H1 (cell line): Measurements from ENCODE around the gene TBC1D20. TPM values are rescaled to one million over a fixed set of nuclear protein-coding genes. Genes with fewer than 3 reads are reported as not detected.

ENCODE experiments used
- CTCF ChIA-PET: fragments of 300-600 bp; sonication (Branson Sonifier 250); formaldehyde crosslinking; loops from one replicate; lab custom pipeline; 2021; ENCODE audit not compliant: partially characterized antibody; lab: Charles Lee
- POLR2A ChIA-PET: fragments of 300-600 bp; sonication (Branson Sonifier 250); formaldehyde crosslinking; loops from one replicate; lab custom pipeline; 2021; ENCODE audit warnings: inconsistent platforms; ENCODE audit not compliant: partially characterized antibody; lab: Charles Lee
- DNase-seq, 2 experiments: peaks; one replicate each; pipeline versions ENCODE4 v3.0.0 to v3.0.0-alpha.2; 2010 to 2022; ENCODE audit warnings: low spot score in 2 of 2, low read depth in 1 of 2, mixed read lengths in 1 of 2
- FAIRE-seq: peaks from 2 replicates; lab custom pipeline; 2011; peaks lifted over from hg19 to GRCh38; lab: Jason Lieb, UNC
- H2AFZ ChIP-seq: 2 replicates; pipeline ENCODE4 v1.8.1; 2012; ENCODE audit warnings: low read length, inconsistent platforms
- H2AK5ac ChIP-seq: 2 replicates; pipeline ENCODE4 v1.6.1; 2013; ENCODE audit warnings: low read depth, low read length
- H2BK120ac ChIP-seq: replicated peaks from 2 replicates; pipeline ENCODE3; 2013; ENCODE audit warnings: low read depth, low read length, inconsistent platforms
- H2BK12ac ChIP-seq: 2 replicates; pipeline ENCODE4 v1.6.1; 2013; ENCODE audit warnings: low read depth, low read length
- H2BK15ac ChIP-seq: 2 replicates; pipeline ENCODE4 v1.6.1; 2013; ENCODE audit warnings: low read length
- H2BK20ac ChIP-seq: 2 replicates; pipeline ENCODE4 v1.6.1; 2013; ENCODE audit warnings: low read length
- H2BK5ac ChIP-seq: 2 replicates; pipeline ENCODE4 v1.6.1; 2013; ENCODE audit warnings: low read depth, low read length
- H3K14ac ChIP-seq: 2 replicates; pipeline ENCODE4 v1.6.1; 2013; ENCODE audit warnings: inconsistent platforms; ENCODE audit not compliant: insufficient read length
- H3K18ac ChIP-seq: 2 replicates; pipeline ENCODE4 v1.6.1; 2013; ENCODE audit warnings: low read length; ENCODE audit errors: extremely low read depth
- H3K23ac ChIP-seq: 2 replicates; pipeline ENCODE4 v1.6.1; 2013; ENCODE audit warnings: inconsistent platforms; ENCODE audit not compliant: insufficient read length
- H3K23me2 ChIP-seq: 2 replicates; pipeline ENCODE4 v1.6.1; 2013; ENCODE audit warnings: low read depth, low read length
- H3K27ac ChIP-seq: 2 replicates; pipeline ENCODE4 v1.6.1; 2011; ENCODE audit warnings: low read depth, low read length, inconsistent platforms
- H3K27me3 ChIP-seq, 4 experiments: replicated peaks in 1 of 4; 1 replicate in 1 of 4; 2 replicates in 3 of 4; pipeline versions ENCODE4 v1.6.1 to v1.8.1; 2011 to 2013; ENCODE audit warnings: low read length in 3 of 4, mild to moderate bottlenecking in 3 of 4, inconsistent platforms in 2 of 4, mixed read lengths in 2 of 4, moderate library complexity in 1 of 4; ENCODE audit not compliant: control insufficient read depth in 3 of 4, insufficient read depth in 3 of 4; ENCODE audit errors: extremely low read depth in 1 of 4
- H3K36me3 ChIP-seq, 4 experiments: 2 replicates each; pipeline versions ENCODE4 v1.6.1 to v1.8.1; 2011 to 2013; ENCODE audit warnings: mild to moderate bottlenecking in 4 of 4, low read length in 3 of 4, moderate library complexity in 2 of 4, control low read depth in 1 of 4, inconsistent platforms in 1 of 4; ENCODE audit not compliant: insufficient read depth in 4 of 4, control insufficient read depth in 2 of 4
- H3K4ac ChIP-seq: replicated peaks from 2 replicates; pipeline ENCODE3; 2013; ENCODE audit warnings: low read length, low read depth, mixed read lengths, inconsistent platforms; ENCODE audit not compliant: insufficient read length
- H3K4me1 ChIP-seq, 4 experiments: replicated peaks in 1 of 4; 1 replicate in 1 of 4; 2 replicates in 3 of 4; pipeline versions ENCODE4 v1.6.1 to v1.8.1; 2011 to 2013; ENCODE audit warnings: low read length in 3 of 4, inconsistent platforms in 2 of 4, mixed read lengths in 1 of 4; ENCODE audit not compliant: insufficient read depth in 4 of 4, control insufficient read depth in 3 of 4
- H3K4me2 ChIP-seq, 2 experiments: 2 replicates each; pipeline versions ENCODE4 v1.6.1 to v1.8.1; 2011 to 2013; ENCODE audit warnings: low read depth in 2 of 2, low read length in 2 of 2, control low read depth in 1 of 2, inconsistent platforms in 1 of 2, mild to moderate bottlenecking in 1 of 2; ENCODE audit not compliant: insufficient read depth in 1 of 2
- H3K4me3 ChIP-seq, 4 experiments: fragments of 200-600, 300-600 bp in 1 of 4; sonication (generic), shearing (Covaris generic), sonication (Bioruptor Twin) in 1 of 4; 2 replicates each; pipeline versions ENCODE4 v1.5.1 to v1.8.1; 2011 to 2016; ENCODE audit warnings: low read length in 4 of 4, low read depth in 3 of 4, control low read depth in 2 of 4, inconsistent platforms in 2 of 4, mild to moderate bottlenecking in 2 of 4, mixed read lengths in 1 of 4, moderate library complexity in 1 of 4; ENCODE audit not compliant: insufficient read depth in 2 of 4; ENCODE audit errors: extremely low read depth in 1 of 4
- H3K56ac ChIP-seq: replicated peaks from 2 replicates; pipeline ENCODE3; 2013; ENCODE audit warnings: low read depth, mild to moderate bottlenecking, mixed read lengths, low read length, inconsistent platforms; ENCODE audit not compliant: insufficient read length
- H3K79me1 ChIP-seq: 2 replicates; pipeline ENCODE4 v1.6.1; 2013; ENCODE audit warnings: low read depth, low read length, control low read depth
- H3K79me2 ChIP-seq, 2 experiments: 2 replicates each; pipeline versions ENCODE4 v1.6.1 to v1.8.1; 2012 to 2013; ENCODE audit warnings: low read length in 2 of 2, mild to moderate bottlenecking in 2 of 2, inconsistent platforms in 1 of 2; ENCODE audit not compliant: insufficient read depth in 2 of 2, control insufficient read depth in 1 of 2
- H3K9ac ChIP-seq, 4 experiments: replicated peaks in 1 of 4; 1 replicate in 1 of 4; 2 replicates in 3 of 4; pipeline versions ENCODE4 v1.6.1 to v1.8.1; 2011 to 2013; ENCODE audit warnings: low read depth in 3 of 4, low read length in 3 of 4, control low read depth in 2 of 4, mild to moderate bottlenecking in 2 of 4, moderate library complexity in 2 of 4, inconsistent platforms in 1 of 4; ENCODE audit errors: extremely low read depth in 1 of 4
- H3K9me3 ChIP-seq, 2 experiments: 2 replicates each; pipeline versions ENCODE4 v1.6.1 to v1.8.1; 2012 to 2013; ENCODE audit warnings: mild to moderate bottlenecking in 2 of 2, moderate library complexity in 2 of 2, control low read depth in 1 of 2, inconsistent platforms in 1 of 2, low read depth in 1 of 2, low read length in 1 of 2, mixed read lengths in 1 of 2; ENCODE audit not compliant: insufficient read depth in 2 of 2
- H4K20me1 ChIP-seq, 2 experiments: replicated peaks in 1 of 2; 2 replicates each; pipeline versions ENCODE3 to v1.8.1; 2011 to 2013; ENCODE audit warnings: inconsistent platforms in 2 of 2, low read length in 2 of 2, mild to moderate bottlenecking in 1 of 2; ENCODE audit not compliant: insufficient read depth in 2 of 2, control insufficient read depth in 1 of 2
- H4K5ac ChIP-seq: 2 replicates; pipeline ENCODE4 v1.6.1; 2013; ENCODE audit warnings: low read length, low read depth, mixed read lengths, inconsistent platforms; ENCODE audit not compliant: insufficient read length
- H4K8ac ChIP-seq: 2 replicates; pipeline ENCODE4 v1.8.0; 2013; ENCODE audit warnings: mild to moderate bottlenecking, moderate library complexity, low read length, inconsistent platforms; ENCODE audit not compliant: insufficient read depth; ENCODE audit errors: extremely low read depth
- H4K91ac ChIP-seq: replicated peaks from 2 replicates; pipeline ENCODE3; 2013; ENCODE audit warnings: low read length, mixed read lengths, inconsistent platforms; ENCODE audit not compliant: insufficient read length
- BCL11A ChIP-seq, 2 experiments: IDR thresholded peaks; one replicate each; pipeline ENCODE4 v1.6.1; 2011; ENCODE audit warnings: low read depth in 2 of 2, low read length in 2 of 2, mild to moderate bottlenecking in 2 of 2
- CHD2 ChIP-seq: IDR thresholded peaks from 2 replicates; pipeline ENCODE4 v1.6.1; 2012; ENCODE audit warnings: low read length, improper control_type of control experiment
- CREB1 ChIP-seq: IDR thresholded peaks from 2 replicates; pipeline ENCODE4 v1.6.1; 2012; ENCODE audit warnings: inconsistent platforms
- CTBP2 ChIP-seq: IDR thresholded peaks from 2 replicates; pipeline ENCODE4 v1.7.0; 2011; ENCODE audit warnings: borderline replicate concordance, mild to moderate bottlenecking, moderate library complexity, mixed read lengths, low read length; ENCODE audit not compliant: insufficient read depth, insufficient read length
- EGR1 ChIP-seq: IDR thresholded peaks from 2 replicates; pipeline ENCODE4 v1.6.1; 2011; ENCODE audit warnings: low read depth, low read length, borderline replicate concordance
- EP300 ChIP-seq, 2 experiments: IDR thresholded peaks; 1 replicate in 1 of 2; 2 replicates in 1 of 2; pipeline ENCODE4 v1.6.1; 2011 to 2012; ENCODE audit warnings: low read depth in 2 of 2, low read length in 2 of 2, mild to moderate bottlenecking in 2 of 2, borderline replicate concordance in 1 of 2, inconsistent platforms in 1 of 2, moderate library complexity in 1 of 2
- JUND ChIP-seq: IDR thresholded peaks from 2 replicates; pipeline ENCODE4 v1.6.1; 2011; ENCODE audit warnings: mild to moderate bottlenecking, improper control_type of control experiment, low read length
- RFX5 ChIP-seq: IDR thresholded peaks from 2 replicates; pipeline ENCODE4 v1.6.1; 2011; ENCODE audit warnings: low read depth, low read length, improper control_type of control experiment, borderline replicate concordance
- SIN3A ChIP-seq, 2 experiments: IDR thresholded peaks in 1 of 2; conservative IDR thresholded peaks in 1 of 2; 2 replicates each; pipeline ENCODE4 v1.6.1; 2011 to 2012; ENCODE audit warnings: low read length in 2 of 2, improper control_type of control experiment in 1 of 2, low read depth in 1 of 2, mild to moderate bottlenecking in 1 of 2
- TCF12 ChIP-seq: IDR thresholded peaks from 2 replicates; pipeline ENCODE4 v1.6.1; 2011; ENCODE audit warnings: low read depth, mild to moderate bottlenecking, low read length
- YY1 ChIP-seq: IDR thresholded peaks from 2 replicates; pipeline ENCODE4 v1.6.1; 2011; ENCODE audit warnings: low read depth, mild to moderate bottlenecking, low read length
- WGBS, 2 experiments: shearing (Covaris generic) in 1 of 2; methylation state at CpG; one replicate each; pipeline versions ENCODE4 v1.1.6 to v1.1.7; 2013 to 2015; ENCODE audit warnings: low lambda C conversion rate in 2 of 2, mixed read lengths in 2 of 2, inconsistent platforms in 1 of 2, low coverage in 1 of 2, missing lambda C conversion rate in 1 of 2; ENCODE audit not compliant: insufficient replicate concordance in 2 of 2, insufficient coverage in 1 of 2, insufficient read length in 1 of 2; ENCODE audit errors: extremely low coverage in 1 of 2, missing lambda C conversion rate in 1 of 2; 5-methylcytosine and 5-hydroxymethylcytosine counted together
- polyA plus RNA-seq, 7 experiments: library from polyadenylated mRNA; depleted of rRNA in 3 of 7; stranded (reverse) in 5 of 7; unstranded in 2 of 7; fragments of >200 nt in 5 of 7; fragments of 200-250 nt in 2 of 7; gene quantifications; 1 replicate in 5 of 7; 2 replicates in 1 of 7; 4 replicates in 1 of 7; pipeline versions ENCODE4 v1.2.1 to v1.2.3, GENCODE V29; 2011 to 2013; ENCODE audit warnings: missing spikeins in 2 of 7, mixed read lengths in 2 of 7
- total RNA-seq: library from RNA; stranded (reverse); fragmentation: NEBNext Ultra II Directional; extraction: Animal tissue kit (Norgen Biotek cat#: 25700); gene quantifications from 2 replicates; pipeline ENCODE4 v1.2.1, GENCODE V29; 2021
- TF ChIP-seq, protein P1 (sequence below): IDR thresholded peaks from 2 replicates; pipeline ENCODE4 v1.6.1; 2012; ENCODE audit warnings: low read length, inconsistent platforms

TBC1D20 gene
- total and polyA plus RNA-seq, 2 of the 8 experiments (the other 6 are each of a cell fraction or from before 2014, with no cell fraction given), result 14.5 to 17.1 TPM

DNA sequence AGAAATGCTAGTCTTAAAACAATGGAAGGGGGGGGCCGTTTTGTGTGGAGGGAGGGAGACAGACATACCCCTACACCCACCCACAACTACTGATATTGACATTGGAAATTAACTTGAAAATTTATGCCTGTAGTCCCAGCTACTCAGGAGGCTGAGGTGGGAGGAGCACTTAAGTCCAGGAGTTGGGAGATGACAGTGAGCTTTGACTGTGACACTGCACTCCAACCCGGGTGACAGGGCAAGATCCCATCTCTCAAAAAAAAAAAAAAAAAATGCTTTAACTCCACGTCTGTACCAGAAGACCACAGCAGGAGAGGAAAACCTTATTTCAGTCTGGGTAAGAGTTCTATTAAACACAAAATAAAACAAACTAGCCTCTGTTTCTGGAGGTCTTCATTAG lies 2.2 kb downstream of the TBC1D20 start:
- Histone ChIP-seq H2AK5ac (no peak overlapping the region), H3K36me3 (no peaks in the 10 kb centered on the region), H3K14ac (no peak overlapping the region), H3K79me2 (peaks cover 4 to 47% of the 10 kb centered on the region in 2 experiments), H3K4me3 (no peak overlapping the region), H2BK5ac (no peak overlapping the region), H2AFZ (no peak overlapping the region), H2BK15ac (no peak overlapping the region), H4K91ac (no peak overlapping the region), H3K27ac (no peak overlapping the region), H3K9me3 (no peaks in the 10 kb centered on the region), H4K20me1 (peaks cover 2 to 14% of the 10 kb centered on the region in 2 experiments), H3K56ac (no peak overlapping the region), H3K18ac (no peak overlapping the region), H2BK20ac (no peak overlapping the region), H4K8ac (no peak overlapping the region), H2BK12ac (no peak overlapping the region), H3K4me2 (peak overlapping the region in 1 of 2 experiments; percentile 82; a peak in 1 of 4 replicates), H3K23me2 (peaks cover 6% of the 10 kb centered on the region; the same call in 1 of the 2 replicates), H3K4me1 (peaks cover 0 to 4% (median 1%) of the 10 kb centered on the region in 4 experiments; a peak in 3 of 7 replicates), H3K23ac (no peak overlapping the region), H2BK120ac (no peak overlapping the region), H4K5ac (no peak overlapping the region), H3K79me1 (peaks cover 9% of the 10 kb centered on the region; the same call in 1 of the 2 replicates), H3K4ac (no peak overlapping the region), H3K9ac (no peak overlapping the region), H3K27me3 (peaks cover 0 to 9% (median 7%) of the 10 kb centered on the region in 4 experiments; a peak in 3 of 7 replicates)
- no peak for FAIRE-seq
- ChIA-PET POLR2A (interaction anchor here (0.6 to 5.1 kb wide), 2 partner anchors 13 to 80 kb away, joined by 3 to 26 read pairs; partner anchors contain the start of gene TRIB3), CTCF (interaction anchor here (0.6 to 2.1 kb wide), 5 partner anchors 15 to 117 kb away, joined by 3 to 8 read pairs (median 3); no protein-coding TSS in a partner anchor)
- WGBS, 2 experiments, result 85% methylated on average over 3 of the region's 3 CpGs; no CpG with 5 or more reads in 1 of the 2 experiments
- DNase-seq, result no peak
- TF ChIP-seq JUND, result no peak
- TF ChIP-seq RFX5, result no peak
- TF ChIP-seq, protein P1, sequence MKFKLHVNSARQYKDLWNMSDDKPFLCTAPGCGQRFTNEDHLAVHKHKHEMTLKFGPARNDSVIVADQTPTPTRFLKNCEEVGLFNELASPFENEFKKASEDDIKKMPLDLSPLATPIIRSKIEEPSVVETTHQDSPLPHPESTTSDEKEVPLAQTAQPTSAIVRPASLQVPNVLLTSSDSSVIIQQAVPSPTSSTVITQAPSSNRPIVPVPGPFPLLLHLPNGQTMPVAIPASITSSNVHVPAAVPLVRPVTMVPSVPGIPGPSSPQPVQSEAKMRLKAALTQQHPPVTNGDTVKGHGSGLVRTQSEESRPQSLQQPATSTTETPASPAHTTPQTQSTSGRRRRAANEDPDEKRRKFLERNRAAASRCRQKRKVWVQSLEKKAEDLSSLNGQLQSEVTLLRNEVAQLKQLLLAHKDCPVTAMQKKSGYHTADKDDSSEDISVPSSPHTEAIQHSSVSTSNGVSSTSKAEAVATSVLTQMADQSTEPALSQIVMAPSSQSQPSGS, result no peak
- no peak for TF ChIP-seq EGR1
- no peak for TF ChIP-seq YY1
- TF ChIP-seq CREB1, result no peak
- no peak for TF ChIP-seq CHD2
- no peak for TF ChIP-seq EP300 (IDR thresholded peaks at IDR 0.05; ENCODE audit: borderline replicate concordance in 1 of 2, low read depth in 2 of 2, low read length in 2 of 2)
- no peak for TF ChIP-seq CTBP2
- TF ChIP-seq SIN3A (conservative IDR thresholded peaks at IDR 0.05 in 1 of 2, IDR thresholded peaks at IDR 0.05 in 1 of 2; ENCODE audit: low read depth in 1 of 2, low read length in 2 of 2), result no peak
- no peak for TF ChIP-seq BCL11A (IDR thresholded peaks at IDR 0.05; ENCODE audit: low read depth in 2 of 2, low read length in 2 of 2)
- TF ChIP-seq TCF12, result no peak
